ENCODE measurements around the gene YIPF5.
A peak's percentile ranks its signal among the peaks of the same experiment; 100 is the strongest.

Gene YIPF5

GRCh38 chr5:144219869-144220268, 49.4 kb upstream of the YIPF5 start (continued):
- TF ChIP-seq PATZ1 (CRISPR knock-in tag; IDR thresholded peaks at IDR 0.05; ENCODE audit: borderline replicate concordance), result no peak
- TF ChIP-seq CREB5 (CRISPR knock-in tag; IDR thresholded peaks at IDR 0.05; ENCODE audit: low read depth), result no peak
- TF ChIP-seq RARB (CRISPR knock-in tag; IDR thresholded peaks at IDR 0.05), result no peak

GRCh38 chr5:144210655-144211054, 40.2 kb upstream of the YIPF5 start:
- ATAC-seq, result no peak
- no peak for TF ChIP-seq CSDC2 (CRISPR knock-in tag; IDR thresholded peaks at IDR 0.05)

GRCh38 chr5:144209361-144209760, 38.9 kb upstream of the YIPF5 start:
- TF ChIP-seq ZNF565 (CRISPR knock-in tag; conservative IDR thresholded peaks at IDR 0.05; ENCODE audit: low read depth), result no peak
- no peak for TF ChIP-seq ZNF8 (CRISPR knock-in tag; IDR thresholded peaks at IDR 0.05)
- no peak for TF ChIP-seq SNAI2 (CRISPR knock-in tag; IDR thresholded peaks at IDR 0.05)
- TF ChIP-seq TOX (CRISPR knock-in tag; IDR thresholded peaks at IDR 0.05; ENCODE audit: borderline replicate concordance), result no peak
- TF ChIP-seq TCF4 (CRISPR knock-in tag; IDR thresholded peaks at IDR 0.05; ENCODE audit: borderline replicate concordance), result no peak
- TF ChIP-seq CREB5 (CRISPR knock-in tag; IDR thresholded peaks at IDR 0.05; ENCODE audit: low read depth), result no peak
- TF ChIP-seq PPARA (CRISPR knock-in tag; IDR thresholded peaks at IDR 0.05; ENCODE audit: borderline replicate concordance), result no peak
- no peak for TF ChIP-seq ZC3H10 (CRISPR knock-in tag; IDR thresholded peaks at IDR 0.05)
- TF ChIP-seq OSR1 (CRISPR knock-in tag; IDR thresholded peaks at IDR 0.05), result no peak
- no peak for TF ChIP-seq ARNTL (CRISPR knock-in tag; IDR thresholded peaks at IDR 0.05; ENCODE audit: borderline replicate concordance, low read depth)
- ATAC-seq, result no peak

GRCh38 chr5:144207875-144208444, 37.5 kb upstream of the YIPF5 start:
- no peak for TF ChIP-seq BACH2 (CRISPR knock-in tag; IDR thresholded peaks at IDR 0.05; ENCODE audit: borderline replicate concordance)
- TF ChIP-seq ZNF8 (CRISPR knock-in tag; IDR thresholded peaks at IDR 0.05), result no peak
- no peak for TF ChIP-seq ZNF565 (CRISPR knock-in tag; conservative IDR thresholded peaks at IDR 0.05; ENCODE audit: low read depth)
- TF ChIP-seq GLIS3 (CRISPR knock-in tag; IDR thresholded peaks at IDR 0.05), result no peak
- no peak for TF ChIP-seq ISL1 (CRISPR knock-in tag; IDR thresholded peaks at IDR 0.05)

GRCh38 chr5:144206141-144206540, 35.7 kb upstream of the YIPF5 start:
- no peak for TF ChIP-seq TCF4 (CRISPR knock-in tag; IDR thresholded peaks at IDR 0.05; ENCODE audit: borderline replicate concordance)
- TF ChIP-seq SNAI2 (CRISPR knock-in tag; IDR thresholded peaks at IDR 0.05), result no peak
- TF ChIP-seq ZNF565 (CRISPR knock-in tag; conservative IDR thresholded peaks at IDR 0.05; ENCODE audit: low read depth), result no peak
- TF ChIP-seq ZFP30 (CRISPR knock-in tag; IDR thresholded peaks at IDR 0.05), result no peak
- TF ChIP-seq ZNF8 (CRISPR knock-in tag; IDR thresholded peaks at IDR 0.05), result no peak
- TF ChIP-seq CREB5 (CRISPR knock-in tag; IDR thresholded peaks at IDR 0.05; ENCODE audit: low read depth), result no peak
- no peak for TF ChIP-seq GLIS3 (CRISPR knock-in tag; IDR thresholded peaks at IDR 0.05)
- ATAC-seq, result no peak

More at GRCh38 chr5:144207875-144208444, 37.5 kb upstream of the YIPF5 start:
- ATAC-seq, result no peak

GRCh38 chr5:144205141-144205551, 34.7 kb upstream of the YIPF5 start:
- TF ChIP-seq PPARA (CRISPR knock-in tag; IDR thresholded peaks at IDR 0.05; ENCODE audit: borderline replicate concordance), result no peak
- TF ChIP-seq SNAI2 (CRISPR knock-in tag; IDR thresholded peaks at IDR 0.05), result no peak
- no peak for TF ChIP-seq TOX (CRISPR knock-in tag; IDR thresholded peaks at IDR 0.05; ENCODE audit: borderline replicate concordance)
- TF ChIP-seq PATZ1 (CRISPR knock-in tag; IDR thresholded peaks at IDR 0.05; ENCODE audit: borderline replicate concordance), result no peak
- peak; percentile 82 for ATAC-seq
